ENCODE data around the gene GPR37L1. TPM values are rescaled to one million over a fixed set of nuclear protein-coding genes. Genes with fewer than 3 reads are reported as not detected.

The GPR37L1 gene
- total RNA-seq, 2 experiments from 2014 or later: not detected

DNA sequence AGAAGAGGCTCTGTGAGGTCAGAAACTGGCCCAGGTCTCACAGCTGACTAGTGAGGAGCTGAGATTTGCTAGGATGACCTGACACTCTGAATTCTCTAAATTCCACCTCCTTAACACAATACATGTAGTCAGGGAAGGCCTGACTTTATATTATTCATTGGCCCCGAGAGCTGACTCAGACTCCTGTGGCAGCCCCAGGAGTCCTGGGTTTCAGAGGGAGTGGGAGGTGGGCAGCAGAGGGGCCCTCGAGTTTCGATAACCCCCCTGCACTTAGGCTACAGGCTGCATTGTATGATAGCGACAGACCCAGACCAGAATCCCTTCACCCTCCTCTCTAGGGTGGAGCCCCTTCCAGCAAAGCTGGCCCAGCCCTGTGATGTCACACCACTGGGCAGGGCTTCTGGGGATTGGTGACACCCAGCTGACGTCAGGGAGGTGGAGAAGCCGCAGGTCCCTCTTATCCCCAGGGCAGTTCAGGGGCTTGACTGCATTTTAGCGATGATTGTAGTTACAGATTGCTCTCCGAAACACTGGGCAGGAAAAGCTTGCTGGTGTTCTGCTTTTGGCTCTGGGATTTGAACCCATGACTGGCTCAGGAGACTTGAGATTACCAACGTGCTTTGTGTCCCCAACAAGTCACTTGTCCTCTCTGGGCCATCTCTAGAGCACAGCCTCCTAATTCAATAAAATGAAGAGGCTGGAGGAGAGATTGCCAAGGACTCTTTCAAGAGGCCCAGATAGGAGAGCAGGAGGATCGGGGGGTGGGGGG is 17.0 kb upstream of the GPR37L1 start:
- ATAC-seq (ENCODE audit: poor library complexity): no peak
- H3K36me3 ChIP-seq (ENCODE audit: insufficient read depth, low read length): no peaks in the 10 kb centered on the region
- Mint-ChIP-seq H3K27me3 (no peaks in the 10 kb centered on the region), H3K36me3 (ENCODE audit: low read depth) (no peaks in the 10 kb centered on the region), H3K4me3 (no peak overlapping the region), H3K27ac (no peak overlapping the region), H3K9me3 (no peaks in the 10 kb centered on the region), H3K4me1 (ENCODE audit: low read depth) (no peaks in the 10 kb centered on the region)
- no peak overlapping the region for H3K4me3 ChIP-seq (ENCODE audit: low read length)
- intact Hi-C loops (cut with DNase I, micrococcal nuclease): no loop called here
- ChIA-PET POLR2A (no interaction called here), CTCF (no interaction called here)
- no peak for DNase-seq
- H3K27me3 ChIP-seq (ENCODE audit: control insufficient read depth in 1 of 2, insufficient read depth in 2 of 2, low read length in 2 of 2): no peaks in the 10 kb centered on the region
- H3K9me3 ChIP-seq (ENCODE audit: control insufficient read depth in 1 of 2, insufficient read depth in 1 of 2, low read length in 2 of 2): no peaks in the 10 kb centered on the region
- H3K27ac ChIP-seq (ENCODE audit: low read depth in 1 of 2, low read length in 2 of 2): no peak overlapping the region
- H3K4me1 ChIP-seq (ENCODE audit: insufficient read depth, low read length): no peaks in the 10 kb centered on the region
- TF ChIP-seq, protein P1, sequence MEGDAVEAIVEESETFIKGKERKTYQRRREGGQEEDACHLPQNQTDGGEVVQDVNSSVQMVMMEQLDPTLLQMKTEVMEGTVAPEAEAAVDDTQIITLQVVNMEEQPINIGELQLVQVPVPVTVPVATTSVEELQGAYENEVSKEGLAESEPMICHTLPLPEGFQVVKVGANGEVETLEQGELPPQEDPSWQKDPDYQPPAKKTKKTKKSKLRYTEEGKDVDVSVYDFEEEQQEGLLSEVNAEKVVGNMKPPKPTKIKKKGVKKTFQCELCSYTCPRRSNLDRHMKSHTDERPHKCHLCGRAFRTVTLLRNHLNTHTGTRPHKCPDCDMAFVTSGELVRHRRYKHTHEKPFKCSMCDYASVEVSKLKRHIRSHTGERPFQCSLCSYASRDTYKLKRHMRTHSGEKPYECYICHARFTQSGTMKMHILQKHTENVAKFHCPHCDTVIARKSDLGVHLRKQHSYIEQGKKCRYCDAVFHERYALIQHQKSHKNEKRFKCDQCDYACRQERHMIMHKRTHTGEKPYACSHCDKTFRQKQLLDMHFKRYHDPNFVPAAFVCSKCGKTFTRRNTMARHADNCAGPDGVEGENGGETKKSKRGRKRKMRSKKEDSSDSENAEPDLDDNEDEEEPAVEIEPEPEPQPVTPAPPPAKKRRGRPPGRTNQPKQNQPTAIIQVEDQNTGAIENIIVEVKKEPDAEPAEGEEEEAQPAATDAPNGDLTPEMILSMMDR (IDR thresholded peaks at IDR 0.05): no peak

DNA sequence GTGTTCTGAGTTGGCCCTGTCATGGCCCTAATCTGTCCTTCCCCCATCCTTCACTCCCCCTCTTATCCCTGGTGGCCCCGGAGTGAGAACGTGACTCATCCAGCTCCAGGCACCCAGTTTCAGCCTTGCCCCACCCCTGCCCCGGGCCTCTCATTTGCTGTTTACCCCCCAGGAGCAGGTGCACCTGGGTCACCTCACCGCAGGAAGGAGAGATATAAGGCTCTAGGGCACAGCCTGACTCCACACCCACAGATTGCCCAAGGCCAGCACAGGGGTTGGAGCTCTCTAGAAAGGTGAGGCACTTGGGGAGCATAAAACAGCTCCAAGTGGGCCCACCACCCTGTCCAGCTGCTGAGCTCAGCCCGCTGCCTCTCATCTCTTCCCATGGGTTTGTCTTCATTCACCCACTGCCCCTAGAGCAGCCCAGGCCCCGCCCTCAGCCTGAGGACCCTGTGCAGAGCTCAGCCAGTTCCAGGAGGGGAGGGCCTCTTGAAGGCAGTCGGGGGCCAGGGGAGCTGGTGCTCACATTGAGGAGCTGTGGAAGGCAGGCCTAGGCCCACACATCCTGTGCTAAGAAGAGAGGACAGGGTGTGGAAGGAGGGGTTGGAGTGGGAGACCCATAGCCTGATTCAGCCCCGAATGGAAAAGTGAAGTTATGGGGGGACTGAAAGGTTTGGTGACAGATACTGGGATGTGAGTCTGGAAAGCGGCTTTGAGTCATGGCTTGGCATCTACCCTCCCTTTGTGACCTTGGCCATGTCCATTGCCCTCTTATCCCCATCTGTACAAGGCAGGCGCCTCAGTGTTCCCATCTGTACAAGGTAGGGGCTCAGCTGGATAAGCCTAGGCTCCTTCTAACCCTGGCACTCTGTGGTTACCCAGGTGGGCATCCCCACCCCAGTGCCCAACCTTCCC is 16.1 kb upstream of the GPR37L1 start:
- H3K4me3 Mint-ChIP-seq: no peak overlapping the region
- Histone ChIP-seq H3K4me1 (ENCODE audit: insufficient read depth, low read length) (no peaks in the 10 kb centered on the region), H3K4me3 (ENCODE audit: low read length) (no peak overlapping the region), H3K27me3 (ENCODE audit: control insufficient read depth in 1 of 2, insufficient read depth in 2 of 2, low read length in 2 of 2) (no peaks in the 10 kb centered on the region), H3K27ac (ENCODE audit: low read depth in 1 of 2, low read length in 2 of 2) (no peak overlapping the region), H3K9me3 (ENCODE audit: control insufficient read depth in 1 of 2, insufficient read depth in 1 of 2, low read length in 2 of 2) (no peaks in the 10 kb centered on the region), H3K36me3 (ENCODE audit: insufficient read depth, low read length) (no peaks in the 10 kb centered on the region)
- intact Hi-C loops (cut with DNase I, micrococcal nuclease): no loop called here
- no peaks in the 10 kb centered on the region for H3K4me1 Mint-ChIP-seq (ENCODE audit: low read depth)
- H3K36me3 Mint-ChIP-seq (ENCODE audit: low read depth): no peaks in the 10 kb centered on the region
- CTCF ChIA-PET: no interaction called here
- no peak for ATAC-seq (ENCODE audit: poor library complexity)
- H3K27ac Mint-ChIP-seq: no peak overlapping the region
- POLR2A ChIA-PET: no interaction called here
- no peaks in the 10 kb centered on the region for H3K9me3 Mint-ChIP-seq
- TF ChIP-seq, protein P1 (IDR thresholded peaks at IDR 0.05): no peak
- no peaks in the 10 kb centered on the region for H3K27me3 Mint-ChIP-seq
- DNase-seq: no peak

DNA sequence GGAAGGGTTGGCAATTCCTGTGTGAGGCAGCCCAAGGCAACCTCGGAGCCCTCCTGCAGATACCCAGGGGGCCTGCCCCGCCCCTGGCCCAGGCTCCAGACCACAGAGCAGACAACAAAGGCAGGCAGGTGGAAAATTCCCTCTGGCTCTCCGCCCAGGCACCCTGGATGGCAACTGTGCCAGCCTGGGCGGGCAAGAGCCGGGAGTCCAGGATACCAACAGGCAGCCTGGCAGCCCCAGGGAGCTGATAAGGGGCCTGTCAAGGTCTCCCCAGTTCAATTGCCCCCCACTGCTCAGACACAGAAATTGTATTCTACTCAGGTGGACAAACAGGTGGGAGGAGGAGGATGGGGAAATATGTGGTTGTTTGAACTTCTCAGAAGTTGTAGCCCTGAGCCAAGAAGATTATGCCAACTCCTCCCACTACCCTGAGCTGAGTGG is 15.4 kb upstream of the GPR37L1 start:
- ChIA-PET POLR2A (no interaction called here), CTCF (no interaction called here)
- Histone ChIP-seq H3K4me3 (ENCODE audit: low read length) (no peak overlapping the region), H3K27me3 (ENCODE audit: control insufficient read depth in 1 of 2, insufficient read depth in 2 of 2, low read length in 2 of 2) (no peaks in the 10 kb centered on the region), H3K9me3 (ENCODE audit: control insufficient read depth in 1 of 2, insufficient read depth in 1 of 2, low read length in 2 of 2) (no peaks in the 10 kb centered on the region), H3K27ac (ENCODE audit: low read depth in 1 of 2, low read length in 2 of 2) (no peak overlapping the region), H3K4me1 (ENCODE audit: insufficient read depth, low read length) (no peaks in the 10 kb centered on the region), H3K36me3 (ENCODE audit: insufficient read depth, low read length) (no peaks in the 10 kb centered on the region)
- H3K27me3 Mint-ChIP-seq: no peaks in the 10 kb centered on the region
- TF ChIP-seq, protein P1 (IDR thresholded peaks at IDR 0.05): no peak
- H3K27ac Mint-ChIP-seq: no peak overlapping the region
- intact Hi-C loops (cut with DNase I, micrococcal nuclease): no loop called here
- no peaks in the 10 kb centered on the region for H3K36me3 Mint-ChIP-seq (ENCODE audit: low read depth)
- no peaks in the 10 kb centered on the region for H3K4me1 Mint-ChIP-seq (ENCODE audit: low read depth)
- no peak overlapping the region for H3K4me3 Mint-ChIP-seq
- no peaks in the 10 kb centered on the region for H3K9me3 Mint-ChIP-seq
- ATAC-seq (ENCODE audit: poor library complexity) (no peak), DNase-seq (no peak)
